K562 (cell line): ENCODE data around the gene RFX7. TPM values are rescaled to one million over a fixed set of nuclear protein-coding genes. Genes with fewer than 3 reads are reported as not detected.

Experiments used
- C11orf30 ChIP-seq: fragments of 450-650 bp; IDR thresholded peaks from 2 replicates; pipeline ENCODE4 v1.6.1; 2016; ENCODE audit warnings: low read depth, mild to moderate bottlenecking
- CBX2 ChIP-seq: fragments of 200-600 bp; sonication (generic); IDR thresholded peaks from one replicate; pipeline ENCODE4 v1.6.1; 2012; ENCODE audit warnings: mild to moderate bottlenecking, low read length, inconsistent platforms; ENCODE audit not compliant: insufficient read depth, poor library complexity, severe bottlenecking
- CTCFL ChIP-seq: IDR thresholded peaks from 2 replicates; pipeline ENCODE4 v1.6.1; 2011; ENCODE audit warnings: borderline replicate concordance, low read depth, mild to moderate bottlenecking, moderate library complexity, low read length; ENCODE audit not compliant: insufficient read depth, poor library complexity, severe bottlenecking
- HBP1 ChIP-seq: fragments of 450-650 bp; formaldehyde crosslinking; IDR thresholded peaks from 2 replicates; pipeline ENCODE4 v1.4.0; 2022; ENCODE audit warnings: missing genetic modification characterization
- HDAC2 ChIP-seq: fragments of 450-650 bp; IDR thresholded peaks from 2 replicates; pipeline ENCODE4 v1.6.1; 2016; ENCODE audit warnings: mild to moderate bottlenecking
- JUNB ChIP-seq: fragments of 450-650 bp; formaldehyde crosslinking; conservative IDR thresholded peaks from 2 replicates; pipeline ENCODE4 v1.4.0; 2020; ENCODE audit warnings: mild to moderate bottlenecking
- KDM4B ChIP-seq, 2 experiments: fragments of 450-650 bp in 1 of 2; sonication (generic) in 1 of 2; IDR thresholded peaks; 2 replicates each; pipeline ENCODE4 v1.6.1; 2016 to 2017; ENCODE audit warnings: borderline replicate concordance in 2 of 2, antibody characterized with exemption in 1 of 2, low read depth in 1 of 2, mild to moderate bottlenecking in 1 of 2
- L3MBTL2 ChIP-seq: fragments of 450-650 bp; IDR thresholded peaks from 2 replicates; pipeline ENCODE4 v1.6.1; 2016; ENCODE audit warnings: mild to moderate bottlenecking, moderate library complexity
- MECOM ChIP-seq: fragments of 250-450 bp; sonication (Bioruptor Pico); IDR thresholded peaks from 2 replicates; pipeline ENCODE4 v1.8.0; 2022; ENCODE audit warnings: inconsistent platforms
- MTA2 ChIP-seq: fragments of 450-650 bp; IDR thresholded peaks from 2 replicates; pipeline ENCODE4 v1.6.1; 2016; ENCODE audit warnings: low read depth
- MYC ChIP-seq, 2 experiments: fragments of 250-450 bp in 1 of 2; sonication (Bioruptor Pico) in 1 of 2; IDR thresholded peaks; 2 replicates each; pipeline versions ENCODE4 v1.5.1 to v1.6.1; 2012 to 2021; ENCODE audit warnings: low read depth in 2 of 2, borderline replicate concordance in 1 of 2, improper control_type of control experiment in 1 of 2, low read length in 1 of 2, mild to moderate bottlenecking in 1 of 2, moderate library complexity in 1 of 2
- NFRKB ChIP-seq: fragments of 450-650 bp; IDR thresholded peaks from 2 replicates; pipeline ENCODE4 v1.6.1; 2016; ENCODE audit warnings: low read depth
- POLR2G ChIP-seq: fragments of 200-400 bp; formaldehyde crosslinking; IDR thresholded peaks from 2 replicates; pipeline ENCODE4 v1.6.1; 2017; ENCODE audit warnings: low read depth, mild to moderate bottlenecking, antibody characterized with exemption, low read length, moderate library complexity
- POLR3A ChIP-seq: IDR thresholded peaks from 2 replicates; pipeline ENCODE4 v1.6.1; 2011; ENCODE audit warnings: borderline replicate concordance, mild to moderate bottlenecking, moderate library complexity; ENCODE audit not compliant: insufficient read length, insufficient read depth; ENCODE audit errors: extremely low read depth
- RNF219 ChIP-seq: fragments of 250-450 bp; sonication (Bioruptor Pico); IDR thresholded peaks from 2 replicates; pipeline ENCODE4 v1.5.0; 2022; ENCODE audit warnings: mild to moderate bottlenecking
- TAF9B ChIP-seq: fragments of 450-650 bp; IDR thresholded peaks from 2 replicates; pipeline ENCODE4 v1.6.1; 2018; ENCODE audit warnings: mild to moderate bottlenecking; ENCODE audit not compliant: partially characterized antibody
- ZNF398 ChIP-seq: fragments of 250-450 bp; sonication (Bioruptor Pico); IDR thresholded peaks from 2 replicates; pipeline ENCODE4 v1.8.0; 2021; ENCODE audit warnings: moderate library complexity, mild to moderate bottlenecking, inconsistent platforms
- ZNF75A ChIP-seq: fragments of 450-650 bp; formaldehyde crosslinking; IDR thresholded peaks from 2 replicates; pipeline ENCODE4 v1.4.0; 2020; ENCODE audit warnings: mild to moderate bottlenecking
- polyA plus RNA-seq, 8 experiments: library from polyadenylated mRNA; depleted of rRNA in 4 of 8; stranded (reverse) in 5 of 8; unstranded in 3 of 8; fragments of >200 nt; fragmentation: Nextera tagmentation in 2 of 8; fragmentation: Illumina TruSeq in 1 of 8; extraction: Ambion mirVana in 2 of 8; extraction: Trizol in 1 of 8; gene quantifications; 2 replicates each; pipeline versions ENCODE4 v1.2.1 to v1.2.3, GENCODE V29; 2011 to 2014; ENCODE audit warnings: inconsistent platforms in 1 of 8, missing spikeins in 1 of 8
- total RNA-seq, 7 experiments: library from RNA; depleted of rRNA in 6 of 7; stranded (reverse); fragments of >200 nt in 6 of 7; fragmentation: Illumina TruSeq in 2 of 7; extraction: Trizol in 2 of 7; gene quantifications; 2 replicates each; pipeline versions ENCODE4 v1.2.1 to v1.2.3, GENCODE V29; 2011 to 2021; ENCODE audit warnings: low replicate concordance in 1 of 7

The RFX7 gene
- total and polyA plus RNA-seq, 9 of the 15 experiments (the other 6 are each of a cell fraction or from before 2014, with no cell fraction given), result 2.4 to 17.9 (median 6.3) TPM

- TF ChIP-seq RNF219 (CRISPR knock-in tag) (no peak), HDAC2 (no peak), NFRKB (peak; percentile 79; the same call in 1 of the 2 replicates), CBX2 (no peak), ZNF398 (no peak), HBP1 (no peak), KDM4B (IDR thresholded peaks at IDR 0.05; ENCODE audit: borderline replicate concordance in 2 of 2, low read depth in 1 of 2) (peak in 1 of 2 experiments; percentile 53; a peak in 1 of 4 replicates), CTCFL (peak; percentile 99), MECOM (no peak), TAF9B (peak; percentile 55), POLR3A (no peak), ZNF75A (CRISPR knock-in tag) (no peak), C11orf30 (peak; percentile 39), MYC (IDR thresholded peaks at IDR 0.05; ENCODE audit: low read depth, low read length) (peak; percentile 70), MYC (CRISPR knock-in tag; IDR thresholded peaks at IDR 0.05; ENCODE audit: borderline replicate concordance, low read depth) (no peak), POLR2G (no peak), MTA2 (no peak; the same call in 1 of the 2 replicates), L3MBTL2 (peak; percentile 64), JUNB (CRISPR knock-in tag) (no peak)
Measured at GRCh38 chr15:56245871-56246814, 2.5 kb upstream of the RFX7 start (continued).
